WTC11 (cell line): ENCODE measurements around the gene CD74. TPM values are rescaled to one million over a fixed set of nuclear protein-coding genes. Genes with fewer than 3 reads are reported as not detected.

Experiments used
- ATAC-seq: fragments of 200-7000 bp; cut with Tn5 transposase; 2 replicates; pipeline ENCODE4 v1.10.0; 2021; ENCODE audit warnings: mild to moderate bottlenecking, moderate library complexity
- CTCF ChIA-PET: fragments of 300-600 bp; sonication (Branson Sonifier 250); formaldehyde crosslinking; loops from one replicate; lab custom pipeline; 2021; ENCODE audit warnings: antibody characterized with exemption; lab: Charles Lee
- POLR2A ChIA-PET: fragments of 350-600 bp; sonication (Branson Sonifier 250); formaldehyde crosslinking; loops from one replicate; lab custom pipeline; 2021; ENCODE audit warnings: antibody characterized with exemption; lab: Charles Lee
- DNase-seq: peaks from one replicate; pipeline ENCODE4 v3.0.0; 2021; ENCODE audit warnings: low spot score
- H3K27ac Mint-ChIP-seq: 2 replicates; pipeline ENCODE4 v1.8.0; 2021; ENCODE audit warnings: mixed read lengths
- H3K27me3 Mint-ChIP-seq: 2 replicates; pipeline ENCODE4 v1.8.0; 2021; ENCODE audit warnings: low read depth, mild to moderate bottlenecking, moderate library complexity, mixed read lengths
- H3K36me3 Mint-ChIP-seq: 2 replicates; pipeline ENCODE4 v1.8.0; 2021; ENCODE audit warnings: mixed read lengths
- H3K4me1 Mint-ChIP-seq: 2 replicates; pipeline ENCODE4 v1.8.0; 2022; ENCODE audit warnings: mixed read lengths
- H3K4me3 Mint-ChIP-seq: 2 replicates; pipeline ENCODE4 v1.8.0; 2021; ENCODE audit warnings: mild to moderate bottlenecking, moderate library complexity, mixed read lengths
- H3K9me3 Mint-ChIP-seq: 2 replicates; pipeline ENCODE4 v1.8.0; 2021; ENCODE audit warnings: mixed read lengths
- GRHL2 ChIP-seq: fragments of 250-450 bp; sonication (Bioruptor Pico); IDR thresholded peaks from 2 replicates; pipeline ENCODE4 v1.8.0; 2022; ENCODE audit warnings: mild to moderate bottlenecking, moderate library complexity; ENCODE audit not compliant: insufficient replicate concordance, severe bottlenecking
- JUN ChIP-seq: sonication (generic); formaldehyde crosslinking; IDR thresholded peaks from 2 replicates; pipeline ENCODE4 v1.8.0; 2023; ENCODE audit warnings: mild to moderate bottlenecking, missing genetic modification reagents
- NFYB ChIP-seq: sonication (generic); formaldehyde crosslinking; conservative IDR thresholded peaks from 2 replicates; pipeline ENCODE4 v1.8.0; 2022; ENCODE audit warnings: low read depth, missing genetic modification reagents
- SOX15 ChIP-seq: fragments of 250-450 bp; sonication (Bioruptor Pico); IDR thresholded peaks from 2 replicates; pipeline ENCODE4 v1.9.0; 2021; ENCODE audit warnings: mild to moderate bottlenecking
- TP53 ChIP-seq: sonication (generic); formaldehyde crosslinking; IDR thresholded peaks from 2 replicates; pipeline ENCODE4 v1.8.1; 2023; ENCODE audit warnings: mild to moderate bottlenecking, missing genetic modification reagents
- ZNF138 ChIP-seq: sonication (generic); formaldehyde crosslinking; conservative IDR thresholded peaks from 2 replicates; pipeline ENCODE4 v1.8.1; 2022; ENCODE audit warnings: mild to moderate bottlenecking, moderate library complexity, missing genetic modification reagents
- ZNF232 ChIP-seq: sonication (generic); formaldehyde crosslinking; IDR thresholded peaks from 2 replicates; pipeline ENCODE4 v1.8.0; 2022; ENCODE audit warnings: mild to moderate bottlenecking, missing genetic modification reagents
- ZNF263 ChIP-seq: sonication (generic); formaldehyde crosslinking; IDR thresholded peaks from 2 replicates; pipeline ENCODE4 v1.8.1; 2022; ENCODE audit warnings: low read depth, mild to moderate bottlenecking, moderate library complexity, missing genetic modification reagents
- ZNF416 ChIP-seq: fragments of 250-450 bp; sonication (Bioruptor Pico); IDR thresholded peaks from 2 replicates; pipeline ENCODE4 v1.9.0; 2021; ENCODE audit warnings: mild to moderate bottlenecking, inconsistent platforms
- total RNA-seq: library from RNA; stranded (reverse); gene quantifications from 3 replicates; pipeline ENCODE4 v1.2.3, GENCODE V29; 2021
- TF ChIP-seq, protein P1 (sequence below): sonication (generic); formaldehyde crosslinking; IDR thresholded peaks from 2 replicates; pipeline ENCODE4 v1.8.1; 2023; ENCODE audit warnings: mild to moderate bottlenecking, missing genetic modification reagents, borderline replicate concordance
- TF ChIP-seq, protein P2 (sequence below): fragments of 200-600 bp; IDR thresholded peaks from 2 replicates; pipeline ENCODE4 v1.8.0; 2022; ENCODE audit warnings: antibody characterized with exemption
- TF ChIP-seq, protein P3 (sequence below): sonication (generic); formaldehyde crosslinking; IDR thresholded peaks from 2 replicates; pipeline ENCODE4 v1.8.0; 2023; ENCODE audit warnings: missing genetic modification reagents, mild to moderate bottlenecking, borderline replicate concordance
- TF ChIP-seq, protein P4 (sequence below): fragments of 250-450 bp; sonication (Bioruptor Pico); IDR thresholded peaks from 2 replicates; pipeline ENCODE4 v1.9.0; 2021; ENCODE audit warnings: moderate library complexity, mild to moderate bottlenecking, inconsistent platforms, borderline replicate concordance
- TF ChIP-seq, protein P5 (sequence below): sonication (generic); formaldehyde crosslinking; IDR thresholded peaks from 2 replicates; pipeline ENCODE4 v1.8.0; 2023; ENCODE audit warnings: mild to moderate bottlenecking, missing genetic modification reagents
- TF ChIP-seq, protein P6 (sequence below): fragments of 250-450 bp; sonication (Bioruptor Pico); IDR thresholded peaks from 2 replicates; pipeline ENCODE4 v1.9.0; 2021; ENCODE audit warnings: mild to moderate bottlenecking

The CD74 gene
- total RNA-seq, 1 experiment from 2014 or later, result 28.2 TPM

DNA sequence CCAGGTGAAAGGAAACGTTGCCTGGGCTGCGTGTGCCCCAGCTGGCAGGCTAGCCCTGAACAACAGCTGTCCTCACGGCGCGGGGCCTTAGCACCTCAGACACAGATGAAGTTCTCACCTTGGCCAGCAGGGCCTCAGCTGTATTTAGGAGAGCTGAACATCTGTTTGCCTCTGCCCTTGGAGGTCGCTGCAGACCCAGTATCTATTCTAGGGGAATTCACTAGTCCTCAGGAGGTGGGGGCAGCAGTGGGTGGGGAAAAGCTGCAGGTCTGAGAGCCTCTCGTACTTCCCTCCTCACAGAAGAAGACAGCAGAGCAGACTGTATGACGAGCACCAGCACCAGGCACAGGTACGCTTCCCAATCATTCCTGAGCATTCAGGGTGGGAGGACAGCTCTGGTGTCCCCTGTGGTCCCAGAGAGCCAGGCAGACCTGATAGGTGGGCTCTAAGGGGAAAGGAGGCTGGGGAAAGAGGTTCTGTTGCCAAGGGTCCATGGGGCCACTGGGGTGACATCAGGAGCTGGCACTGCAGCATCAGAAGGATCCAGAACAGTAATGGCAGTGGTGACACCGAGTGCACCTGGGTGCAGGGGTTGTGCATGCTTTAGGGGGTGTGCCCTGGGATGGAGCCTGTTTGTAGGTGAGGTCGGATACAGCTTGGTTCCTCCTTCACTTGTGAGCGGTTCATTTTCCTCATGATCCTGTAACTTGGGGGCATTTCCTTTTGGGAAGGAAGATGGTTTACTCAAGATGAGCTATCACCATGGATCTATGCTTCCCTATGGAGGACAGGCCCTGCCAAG, 13.8 kb downstream of the CD74 start:
- TF ChIP-seq ZNF232 (CRISPR knock-in tag), result no peak
- peak; percentile 83; the same call in 1 of the 2 replicates for TF ChIP-seq ZNF416 (CRISPR knock-in tag)
- TF ChIP-seq NFYB, result no peak
- TF ChIP-seq, protein P1, sequence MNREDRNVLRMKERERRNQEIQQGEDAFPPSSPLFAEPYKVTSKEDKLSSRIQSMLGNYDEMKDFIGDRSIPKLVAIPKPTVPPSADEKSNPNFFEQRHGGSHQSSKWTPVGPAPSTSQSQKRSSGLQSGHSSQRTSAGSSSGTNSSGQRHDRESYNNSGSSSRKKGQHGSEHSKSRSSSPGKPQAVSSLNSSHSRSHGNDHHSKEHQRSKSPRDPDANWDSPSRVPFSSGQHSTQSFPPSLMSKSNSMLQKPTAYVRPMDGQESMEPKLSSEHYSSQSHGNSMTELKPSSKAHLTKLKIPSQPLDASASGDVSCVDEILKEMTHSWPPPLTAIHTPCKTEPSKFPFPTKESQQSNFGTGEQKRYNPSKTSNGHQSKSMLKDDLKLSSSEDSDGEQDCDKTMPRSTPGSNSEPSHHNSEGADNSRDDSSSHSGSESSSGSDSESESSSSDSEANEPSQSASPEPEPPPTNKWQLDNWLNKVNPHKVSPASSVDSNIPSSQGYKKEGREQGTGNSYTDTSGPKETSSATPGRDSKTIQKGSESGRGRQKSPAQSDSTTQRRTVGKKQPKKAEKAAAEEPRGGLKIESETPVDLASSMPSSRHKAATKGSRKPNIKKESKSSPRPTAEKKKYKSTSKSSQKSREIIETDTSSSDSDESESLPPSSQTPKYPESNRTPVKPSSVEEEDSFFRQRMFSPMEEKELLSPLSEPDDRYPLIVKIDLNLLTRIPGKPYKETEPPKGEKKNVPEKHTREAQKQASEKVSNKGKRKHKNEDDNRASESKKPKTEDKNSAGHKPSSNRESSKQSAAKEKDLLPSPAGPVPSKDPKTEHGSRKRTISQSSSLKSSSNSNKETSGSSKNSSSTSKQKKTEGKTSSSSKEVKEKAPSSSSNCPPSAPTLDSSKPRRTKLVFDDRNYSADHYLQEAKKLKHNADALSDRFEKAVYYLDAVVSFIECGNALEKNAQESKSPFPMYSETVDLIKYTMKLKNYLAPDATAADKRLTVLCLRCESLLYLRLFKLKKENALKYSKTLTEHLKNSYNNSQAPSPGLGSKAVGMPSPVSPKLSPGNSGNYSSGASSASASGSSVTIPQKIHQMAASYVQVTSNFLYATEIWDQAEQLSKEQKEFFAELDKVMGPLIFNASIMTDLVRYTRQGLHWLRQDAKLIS, result no peak
- TF ChIP-seq, protein P2, sequence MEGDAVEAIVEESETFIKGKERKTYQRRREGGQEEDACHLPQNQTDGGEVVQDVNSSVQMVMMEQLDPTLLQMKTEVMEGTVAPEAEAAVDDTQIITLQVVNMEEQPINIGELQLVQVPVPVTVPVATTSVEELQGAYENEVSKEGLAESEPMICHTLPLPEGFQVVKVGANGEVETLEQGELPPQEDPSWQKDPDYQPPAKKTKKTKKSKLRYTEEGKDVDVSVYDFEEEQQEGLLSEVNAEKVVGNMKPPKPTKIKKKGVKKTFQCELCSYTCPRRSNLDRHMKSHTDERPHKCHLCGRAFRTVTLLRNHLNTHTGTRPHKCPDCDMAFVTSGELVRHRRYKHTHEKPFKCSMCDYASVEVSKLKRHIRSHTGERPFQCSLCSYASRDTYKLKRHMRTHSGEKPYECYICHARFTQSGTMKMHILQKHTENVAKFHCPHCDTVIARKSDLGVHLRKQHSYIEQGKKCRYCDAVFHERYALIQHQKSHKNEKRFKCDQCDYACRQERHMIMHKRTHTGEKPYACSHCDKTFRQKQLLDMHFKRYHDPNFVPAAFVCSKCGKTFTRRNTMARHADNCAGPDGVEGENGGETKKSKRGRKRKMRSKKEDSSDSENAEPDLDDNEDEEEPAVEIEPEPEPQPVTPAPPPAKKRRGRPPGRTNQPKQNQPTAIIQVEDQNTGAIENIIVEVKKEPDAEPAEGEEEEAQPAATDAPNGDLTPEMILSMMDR, result peak; percentile 23; the same call in 1 of the 2 replicates
- Mint-ChIP-seq H3K9me3 (no peaks in the 10 kb centered on the region), H3K27me3 (no peaks in the 10 kb centered on the region), H3K27ac (no peak overlapping the region), H3K36me3 (peaks cover 57% of the 10 kb centered on the region), H3K4me3 (no peak overlapping the region), H3K4me1 (no peaks in the 10 kb centered on the region)
- ChIA-PET CTCF (interaction anchor here (0.6 to 4.6 kb wide), 24 partner anchors 8 to 146 kb away, joined by 3 to 76 read pairs (median 4); partner anchors contain the start of gene CD74), POLR2A (no interaction called here)
- ATAC-seq, result peak; percentile 74
- peak; percentile 28 for DNase-seq

DNA sequence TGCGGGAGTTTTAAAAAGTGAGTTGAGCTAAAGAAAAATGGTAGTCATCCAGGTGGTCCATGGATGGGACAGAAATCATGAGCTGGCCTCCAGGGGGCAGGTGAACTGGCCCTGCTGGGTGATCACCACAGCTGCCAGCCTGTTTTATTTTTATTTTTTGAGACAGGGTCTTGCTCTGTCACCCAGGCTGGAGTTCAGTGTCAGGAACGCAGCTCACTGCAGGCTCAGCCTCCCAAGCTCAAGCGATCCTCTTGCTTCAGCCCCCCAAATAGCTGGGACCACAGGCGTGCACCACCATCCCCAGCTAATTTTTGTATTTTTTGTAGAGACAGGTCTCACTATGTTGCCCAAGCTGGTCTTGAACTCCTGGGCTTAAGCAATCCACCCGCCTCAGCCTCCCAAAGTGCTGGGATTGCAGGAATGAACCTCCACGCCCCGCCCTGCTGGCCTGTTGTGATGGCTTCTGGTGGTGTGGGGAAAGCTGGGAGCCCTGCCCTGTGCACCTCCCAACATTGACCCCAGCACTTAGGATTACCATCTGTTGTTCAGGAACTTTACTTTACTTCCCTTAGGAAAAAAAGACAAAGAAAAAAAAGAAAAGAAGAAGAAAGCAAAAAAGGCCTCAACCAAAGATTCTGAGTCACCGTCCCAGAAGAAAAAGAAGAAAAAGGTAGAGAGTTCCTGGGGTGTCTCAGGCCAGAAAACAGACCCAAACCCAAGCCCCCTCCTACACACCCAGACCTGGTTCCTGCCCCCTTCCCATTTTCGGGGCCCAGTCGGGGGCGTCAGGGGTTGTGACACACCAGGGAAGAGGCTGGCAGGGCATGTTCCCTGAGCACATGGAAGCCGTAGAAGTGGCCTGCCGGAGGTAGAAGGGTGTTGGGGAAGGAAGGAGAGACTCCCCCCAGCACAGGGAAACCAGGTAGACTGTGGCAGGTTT, 14.7 kb downstream of the CD74 start:
- POLR2A ChIA-PET, result interaction anchor here (1.0 to 1.4 kb wide), 2 partner anchors 40 to 47 kb away, joined by 3 to 4 read pairs; no protein-coding TSS in a partner anchor
- no peaks in the 10 kb centered on the region for H3K27me3 Mint-ChIP-seq
- TF ChIP-seq, protein P3, sequence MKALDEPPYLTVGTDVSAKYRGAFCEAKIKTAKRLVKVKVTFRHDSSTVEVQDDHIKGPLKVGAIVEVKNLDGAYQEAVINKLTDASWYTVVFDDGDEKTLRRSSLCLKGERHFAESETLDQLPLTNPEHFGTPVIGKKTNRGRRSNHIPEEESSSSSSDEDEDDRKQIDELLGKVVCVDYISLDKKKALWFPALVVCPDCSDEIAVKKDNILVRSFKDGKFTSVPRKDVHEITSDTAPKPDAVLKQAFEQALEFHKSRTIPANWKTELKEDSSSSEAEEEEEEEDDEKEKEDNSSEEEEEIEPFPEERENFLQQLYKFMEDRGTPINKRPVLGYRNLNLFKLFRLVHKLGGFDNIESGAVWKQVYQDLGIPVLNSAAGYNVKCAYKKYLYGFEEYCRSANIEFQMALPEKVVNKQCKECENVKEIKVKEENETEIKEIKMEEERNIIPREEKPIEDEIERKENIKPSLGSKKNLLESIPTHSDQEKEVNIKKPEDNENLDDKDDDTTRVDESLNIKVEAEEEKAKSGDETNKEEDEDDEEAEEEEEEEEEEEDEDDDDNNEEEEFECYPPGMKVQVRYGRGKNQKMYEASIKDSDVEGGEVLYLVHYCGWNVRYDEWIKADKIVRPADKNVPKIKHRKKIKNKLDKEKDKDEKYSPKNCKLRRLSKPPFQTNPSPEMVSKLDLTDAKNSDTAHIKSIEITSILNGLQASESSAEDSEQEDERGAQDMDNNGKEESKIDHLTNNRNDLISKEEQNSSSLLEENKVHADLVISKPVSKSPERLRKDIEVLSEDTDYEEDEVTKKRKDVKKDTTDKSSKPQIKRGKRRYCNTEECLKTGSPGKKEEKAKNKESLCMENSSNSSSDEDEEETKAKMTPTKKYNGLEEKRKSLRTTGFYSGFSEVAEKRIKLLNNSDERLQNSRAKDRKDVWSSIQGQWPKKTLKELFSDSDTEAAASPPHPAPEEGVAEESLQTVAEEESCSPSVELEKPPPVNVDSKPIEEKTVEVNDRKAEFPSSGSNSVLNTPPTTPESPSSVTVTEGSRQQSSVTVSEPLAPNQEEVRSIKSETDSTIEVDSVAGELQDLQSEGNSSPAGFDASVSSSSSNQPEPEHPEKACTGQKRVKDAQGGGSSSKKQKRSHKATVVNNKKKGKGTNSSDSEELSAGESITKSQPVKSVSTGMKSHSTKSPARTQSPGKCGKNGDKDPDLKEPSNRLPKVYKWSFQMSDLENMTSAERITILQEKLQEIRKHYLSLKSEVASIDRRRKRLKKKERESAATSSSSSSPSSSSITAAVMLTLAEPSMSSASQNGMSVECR (CRISPR knock-in tag), result no peak
- TF ChIP-seq, protein P4, sequence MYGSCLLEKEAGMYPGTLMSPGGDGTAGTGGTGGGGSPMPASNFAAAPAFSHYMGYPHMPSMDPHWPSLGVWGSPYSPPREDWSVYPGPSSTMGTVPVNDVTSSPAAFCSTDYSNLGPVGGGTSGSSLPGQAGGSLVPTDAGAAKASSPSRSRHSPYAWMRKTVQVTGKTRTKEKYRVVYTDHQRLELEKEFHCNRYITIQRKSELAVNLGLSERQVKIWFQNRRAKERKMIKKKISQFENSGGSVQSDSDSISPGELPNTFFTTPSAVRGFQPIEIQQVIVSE, result no peak
- TF ChIP-seq, protein P5, sequence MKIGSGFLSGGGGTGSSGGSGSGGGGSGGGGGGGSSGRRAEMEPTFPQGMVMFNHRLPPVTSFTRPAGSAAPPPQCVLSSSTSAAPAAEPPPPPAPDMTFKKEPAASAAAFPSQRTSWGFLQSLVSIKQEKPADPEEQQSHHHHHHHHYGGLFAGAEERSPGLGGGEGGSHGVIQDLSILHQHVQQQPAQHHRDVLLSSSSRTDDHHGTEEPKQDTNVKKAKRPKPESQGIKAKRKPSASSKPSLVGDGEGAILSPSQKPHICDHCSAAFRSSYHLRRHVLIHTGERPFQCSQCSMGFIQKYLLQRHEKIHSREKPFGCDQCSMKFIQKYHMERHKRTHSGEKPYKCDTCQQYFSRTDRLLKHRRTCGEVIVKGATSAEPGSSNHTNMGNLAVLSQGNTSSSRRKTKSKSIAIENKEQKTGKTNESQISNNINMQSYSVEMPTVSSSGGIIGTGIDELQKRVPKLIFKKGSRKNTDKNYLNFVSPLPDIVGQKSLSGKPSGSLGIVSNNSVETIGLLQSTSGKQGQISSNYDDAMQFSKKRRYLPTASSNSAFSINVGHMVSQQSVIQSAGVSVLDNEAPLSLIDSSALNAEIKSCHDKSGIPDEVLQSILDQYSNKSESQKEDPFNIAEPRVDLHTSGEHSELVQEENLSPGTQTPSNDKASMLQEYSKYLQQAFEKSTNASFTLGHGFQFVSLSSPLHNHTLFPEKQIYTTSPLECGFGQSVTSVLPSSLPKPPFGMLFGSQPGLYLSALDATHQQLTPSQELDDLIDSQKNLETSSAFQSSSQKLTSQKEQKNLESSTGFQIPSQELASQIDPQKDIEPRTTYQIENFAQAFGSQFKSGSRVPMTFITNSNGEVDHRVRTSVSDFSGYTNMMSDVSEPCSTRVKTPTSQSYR, result no peak
- TF ChIP-seq ZNF232 (CRISPR knock-in tag), result no peak
- TF ChIP-seq, protein P6, sequence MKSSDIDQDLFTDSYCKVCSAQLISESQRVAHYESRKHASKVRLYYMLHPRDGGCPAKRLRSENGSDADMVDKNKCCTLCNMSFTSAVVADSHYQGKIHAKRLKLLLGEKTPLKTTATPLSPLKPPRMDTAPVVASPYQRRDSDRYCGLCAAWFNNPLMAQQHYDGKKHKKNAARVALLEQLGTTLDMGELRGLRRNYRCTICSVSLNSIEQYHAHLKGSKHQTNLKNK (CRISPR knock-in tag), result no peak
- TF ChIP-seq TP53 (CRISPR knock-in tag), result no peak
- no peak for TF ChIP-seq GRHL2 (CRISPR knock-in tag)
- no peak for TF ChIP-seq JUN (CRISPR knock-in tag)
- TF ChIP-seq ZNF263, result no peak
- TF ChIP-seq ZNF138 (CRISPR knock-in tag), result no peak
- no peak for TF ChIP-seq ZNF416 (CRISPR knock-in tag)
- TF ChIP-seq SOX15, result no peak

More for the DNA sequence above, 14.7 kb downstream of the CD74 start:
- ATAC-seq (no peak), DNase-seq (no peak)
- H3K9me3 Mint-ChIP-seq, result no peaks in the 10 kb centered on the region
- CTCF ChIA-PET, result interaction anchor here (0.5 to 4.6 kb wide), 29 partner anchors 8 to 1057 kb away, joined by 3 to 76 read pairs (median 4); partner anchors contain the start of genes ARSI and CD74
- peaks cover 63% of the 10 kb centered on the region for H3K36me3 Mint-ChIP-seq
- H3K4me3 Mint-ChIP-seq, result no peak overlapping the region
- H3K4me1 Mint-ChIP-seq, result no peaks in the 10 kb centered on the region
- peak overlapping the region; percentile 66; the same call in 1 of the 2 replicates for H3K27ac Mint-ChIP-seq
